HepG2 (cell line): ENCODE results near the gene LGALS3. TPM values are rescaled to one million over a fixed set of nuclear protein-coding genes. Genes with fewer than 3 reads are reported as not detected.

Source experiments
- FOXO4 ChIP-seq: sonication (generic); formaldehyde crosslinking; conservative IDR thresholded peaks from 2 replicates; pipeline ENCODE4 v1.8.1; 2023; ENCODE audit warnings: missing genetic modification reagents
- FUBP1 ChIP-seq: sonication (generic); formaldehyde crosslinking; IDR thresholded peaks from 2 replicates; pipeline ENCODE4 v1.5.1; 2020; ENCODE audit warnings: missing genetic modification reagents, mild to moderate bottlenecking, borderline replicate concordance
- GATAD2A ChIP-seq: IDR thresholded peaks from 2 replicates; pipeline ENCODE4 v1.6.1; 2016
- HOMEZ ChIP-seq: IDR thresholded peaks from 2 replicates; pipeline ENCODE4 v1.6.1; 2016; ENCODE audit warnings: low read depth
- JARID2 ChIP-seq: sonication (generic); formaldehyde crosslinking; IDR thresholded peaks from 2 replicates; pipeline ENCODE4 v1.8.1; 2023; ENCODE audit warnings: missing genetic modification reagents, inconsistent platforms; ENCODE audit not compliant: insufficient replicate concordance
- KDM5A ChIP-seq: fragments of 200-600 bp; sonication (generic); IDR thresholded peaks from 2 replicates; pipeline ENCODE4 v1.7.0; 2018; ENCODE audit warnings: antibody characterized with exemption, mild to moderate bottlenecking, low read length, borderline replicate concordance
- MBNL3 ChIP-seq: fragments of 250-450 bp; sonication (Bioruptor Pico); conservative IDR thresholded peaks from 2 replicates; pipeline ENCODE4 v1.8.0; 2022; ENCODE audit warnings: mild to moderate bottlenecking, inconsistent platforms
- PCBP1 ChIP-seq: fragments of 200-400 bp; formaldehyde crosslinking; IDR thresholded peaks from 2 replicates; pipeline ENCODE4 v1.6.1; 2017; ENCODE audit warnings: mild to moderate bottlenecking, low read depth, low read length, borderline replicate concordance
- SIX4 ChIP-seq: sonication (generic); formaldehyde crosslinking; IDR thresholded peaks from 2 replicates; pipeline ENCODE4 v1.4.0; 2020; ENCODE audit warnings: missing genetic modification reagents
- SNAPC4 ChIP-seq: sonication (generic); formaldehyde crosslinking; IDR thresholded peaks from 2 replicates; pipeline ENCODE4 v1.4.0; 2020; ENCODE audit warnings: mild to moderate bottlenecking, missing genetic modification reagents
- ZFY ChIP-seq: sonication (generic); formaldehyde crosslinking; IDR thresholded peaks from 2 replicates; pipeline ENCODE4 v1.4.0; 2020; ENCODE audit warnings: missing genetic modification reagents
- ZNF552 ChIP-seq: sonication (generic); formaldehyde crosslinking; IDR thresholded peaks from 2 replicates; pipeline ENCODE4 v1.9.0; 2022; ENCODE audit warnings: missing genetic modification reagents, mild to moderate bottlenecking, borderline replicate concordance
- ZNF615 ChIP-seq: sonication (generic); formaldehyde crosslinking; IDR thresholded peaks from 2 replicates; pipeline ENCODE4 v1.5.0; 2020; ENCODE audit warnings: mild to moderate bottlenecking, missing genetic modification reagents, borderline replicate concordance
- ZNF740 ChIP-seq: sonication (generic); formaldehyde crosslinking; IDR thresholded peaks from 2 replicates; pipeline ENCODE4 v1.4.0; 2020; ENCODE audit warnings: missing genetic modification reagents
- ZNF747 ChIP-seq: sonication (generic); formaldehyde crosslinking; IDR thresholded peaks from 2 replicates; pipeline ENCODE4 v1.8.1; 2023; ENCODE audit warnings: missing genetic modification reagents, mild to moderate bottlenecking, borderline replicate concordance
- ZNF775 ChIP-seq: sonication (generic); formaldehyde crosslinking; IDR thresholded peaks from 2 replicates; pipeline ENCODE4 v1.4.0; 2020; ENCODE audit warnings: missing genetic modification reagents, mild to moderate bottlenecking, moderate library complexity, borderline replicate concordance
- ZNF776 ChIP-seq: sonication (generic); formaldehyde crosslinking; IDR thresholded peaks from 2 replicates; pipeline ENCODE4 v1.4.0; 2020; ENCODE audit warnings: mild to moderate bottlenecking, missing genetic modification reagents
- polyA plus RNA-seq, 8 experiments: library from polyadenylated mRNA; depleted of rRNA in 3 of 8; stranded (reverse) in 7 of 8; unstranded in 1 of 8; fragments of >200 nt; fragmentation: Illumina TruSeq in 4 of 8; extraction: Trizol in 4 of 8; gene quantifications; 2 replicates each; pipeline versions ENCODE4 v1.2.1 to v1.2.3, GENCODE V29; 2011 to 2016; ENCODE audit warnings: low read depth in 4 of 8, missing spikeins in 1 of 8, mixed read lengths in 1 of 8; ENCODE audit not compliant: insufficient read depth in 1 of 8
- total RNA-seq, 5 experiments: library from RNA; depleted of rRNA; stranded (reverse); fragments of >200 nt; fragmentation: Illumina TruSeq; extraction: Trizol; gene quantifications; 2 replicates each; pipeline ENCODE4 v1.2.3, GENCODE V29; 2016; ENCODE audit warnings: low read depth in 1 of 5

Gene LGALS3
- total and polyA plus RNA-seq, 2 of the 13 experiments (the other 11 are each of a cell fraction or from before 2014, with no cell fraction given), result 5.0 to 97.4 TPM

GRCh38 chr14:55103005-55103640 is 25.9 kb upstream of the LGALS3 start (continued):
- no peak for TF ChIP-seq KDM5A
- TF ChIP-seq PCBP1, result no peak
- peak; percentile 86 for TF ChIP-seq GATAD2A
- peak; percentile 87 for TF ChIP-seq ZFY (CRISPR knock-in tag)
- TF ChIP-seq HOMEZ, result peak; percentile 88; the same call in 1 of the 2 replicates
- TF ChIP-seq JARID2, result no peak
- no peak for TF ChIP-seq FUBP1
- no peak for TF ChIP-seq ZNF552 (CRISPR knock-in tag)
- no peak for TF ChIP-seq ZNF615 (CRISPR knock-in tag)
- TF ChIP-seq SNAPC4 (CRISPR knock-in tag), result peak; percentile 58; the same call in 1 of the 2 replicates
- TF ChIP-seq ZNF775 (CRISPR knock-in tag), result no peak
- peak; percentile 65; the same call in 1 of the 2 replicates for TF ChIP-seq ZNF747
- TF ChIP-seq ZNF740 (CRISPR knock-in tag), result no peak
- TF ChIP-seq MBNL3 (CRISPR knock-in tag), result no peak
- TF ChIP-seq SIX4, result 0 out of 2 replicates have a peak, but pooled peaks have one; percentile 11
- no peak for TF ChIP-seq FOXO4 (CRISPR knock-in tag)
- peak; percentile 38; the same call in 1 of the 2 replicates for TF ChIP-seq ZNF776 (CRISPR knock-in tag)
